Cardiac muscle cell (in vitro differentiated cells and primary cell): ENCODE results near the gene DPYD. TPM values are rescaled to one million over a fixed set of nuclear protein-coding genes. Genes with fewer than 3 reads are reported as not detected.
A peak's percentile ranks its signal among the peaks of the same experiment; 100 is the strongest.

ENCODE experiments used
- DNase-seq, 2 donors: peaks; one replicate each; pipeline versions ENCODE4 v3.0.0 to v3.0.0-alpha.2; 2010 to 2017; ENCODE audit warnings: low read depth in 1 of 2, low spot score in 1 of 2
- H3K27ac ChIP-seq: fragments of 200-600 bp; sonication (generic); 2 replicates; pipeline ENCODE4 v1.5.1; 2016
- H3K27me3 ChIP-seq: fragments of 200-600 bp; sonication (generic); 2 replicates; pipeline ENCODE4 v1.6.0; 2016; ENCODE audit warnings: control low read depth
- H3K36me3 ChIP-seq: fragments of 200-600 bp; sonication (generic); 2 replicates; pipeline ENCODE4 v1.5.1; 2016; ENCODE audit warnings: control low read depth
- H3K4me1 ChIP-seq: fragments of 200-600 bp; sonication (generic); 2 replicates; pipeline ENCODE4 v1.8.1; 2017; ENCODE audit warnings: low read depth, mild to moderate bottlenecking, mixed run types
- H3K4me3 ChIP-seq: fragments of 200-600 bp; sonication (generic); 2 replicates; pipeline ENCODE4 v1.5.1; 2016; ENCODE audit warnings: mild to moderate bottlenecking
- H3K9me3 ChIP-seq: fragments of 200-600 bp; sonication (generic); 2 replicates; pipeline ENCODE4 v1.5.1; 2017; ENCODE audit warnings: low read depth, mild to moderate bottlenecking, control low read depth
- CTCF ChIP-seq: IDR thresholded peaks from 2 replicates; pipeline ENCODE4 v1.5.1; 2012; ENCODE audit warnings: low read depth, mild to moderate bottlenecking, low read length
- polyA plus RNA-seq: library from polyadenylated mRNA; unstranded; fragments of >200 nt; fragmentation: Nextera tagmentation; extraction: Ambion mirVana; gene quantifications from 2 replicates; pipeline ENCODE4 v1.2.1, GENCODE V29; 2016
- total RNA-seq: library from RNA; depleted of rRNA; stranded (reverse); fragments of >200 nt; gene quantifications from 2 replicates; pipeline ENCODE4 v1.2.3, GENCODE V29; 2016

Gene DPYD
- total and polyA plus RNA-seq, 2 experiments from 2014 or later = 0.66 to 2.0 TPM

GRCh38 chr1:97913506-97914139 is 7.2 kb downstream of the DPYD start:
- TF ChIP-seq CTCF = no peak
- Histone ChIP-seq H3K4me1 (no peaks in the 10 kb centered on the region), H3K36me3 (no peaks in the 10 kb centered on the region), H3K27me3 (no peaks in the 10 kb centered on the region), H3K9me3 (no peaks in the 10 kb centered on the region), H3K27ac (no peak overlapping the region), H3K4me3 (no peak overlapping the region)
- DNase-seq = no peak

- Histone ChIP-seq H3K4me3 (no peak overlapping the region), H3K27me3 (no peaks in the 10 kb centered on the region), H3K27ac (no peak overlapping the region), H3K9me3 (no peaks in the 10 kb centered on the region), H3K36me3 (no peaks in the 10 kb centered on the region), H3K4me1 (no peaks in the 10 kb centered on the region)
- no peak for DNase-seq
- TF ChIP-seq CTCF = no peak
Observed at GRCh38 chr1:97911266-97912215, 9.3 kb downstream of the DPYD start.

GRCh38 chr1:97909266-97909665 is 11.6 kb downstream of the DPYD start:
- no peaks in the 10 kb centered on the region for H3K27me3 ChIP-seq
- no peak overlapping the region for H3K27ac ChIP-seq
- no peak for DNase-seq
- TF ChIP-seq CTCF = no peak
- no peaks in the 10 kb centered on the region for H3K36me3 ChIP-seq
- no peaks in the 10 kb centered on the region for H3K4me1 ChIP-seq
- no peaks in the 10 kb centered on the region for H3K9me3 ChIP-seq
- H3K4me3 ChIP-seq = no peak overlapping the region

- Histone ChIP-seq H3K27me3 (no peaks in the 10 kb centered on the region), H3K36me3 (no peaks in the 10 kb centered on the region), H3K4me3 (no peak overlapping the region), H3K27ac (no peak overlapping the region), H3K4me1 (no peaks in the 10 kb centered on the region), H3K9me3 (no peaks in the 10 kb centered on the region)
- DNase-seq = peak in 1 of 2 donors; percentile 64
- no peak for TF ChIP-seq CTCF
Observed at GRCh38 chr1:97907886-97908285, 12.9 kb downstream of the DPYD start.

GRCh38 chr1:97906567-97907241 is 14.1 kb downstream of the DPYD start:
- H3K36me3 ChIP-seq = no peaks in the 10 kb centered on the region
- DNase-seq = peak in 1 of 2 donors; percentile 94
- no peak overlapping the region for H3K4me3 ChIP-seq
- TF ChIP-seq CTCF = no peak
- H3K27me3 ChIP-seq = no peaks in the 10 kb centered on the region
- H3K4me1 ChIP-seq = no peaks in the 10 kb centered on the region
- no peaks in the 10 kb centered on the region for H3K9me3 ChIP-seq
- no peak overlapping the region for H3K27ac ChIP-seq
